Stomach (tissue), 9 donors: ENCODE measurements around the gene CAPN8. TPM values are rescaled to one million over a fixed set of nuclear protein-coding genes. Genes with fewer than 3 reads are reported as not detected.

Experiments used
- DNase-seq, 2 donors: peaks; one replicate each; pipeline versions ENCODE4 v3.0.0 to v3.0.0-alpha.2; 2013 to 2019
- H3K27ac ChIP-seq, 5 donors: fragments of 200-600 bp in 4 of 5; sonication (generic) in 4 of 5; one replicate each; pipeline ENCODE4 v1.5.1; 2013 to 2019; ENCODE audit warnings: mild to moderate bottlenecking in 1 of 5, moderate library complexity in 1 of 5
- H3K27me3 ChIP-seq, 3 donors: fragments of 200-600 bp; sonication (generic); one replicate each; pipeline ENCODE4 v1.5.1; 2017 to 2019; ENCODE audit warnings: mixed run types in 1 of 3
- H3K36me3 ChIP-seq, 4 donors: fragments of 200-600 bp; sonication (generic); 1 replicate in 3 of 4; 2 replicates in 1 of 4; pipeline ENCODE4 v1.5.1; 2016 to 2019
- H3K4me1 ChIP-seq, 4 donors: fragments of 200-600 bp; sonication (generic); one replicate each; pipeline ENCODE4 v1.5.1; 2016 to 2019
- H3K4me3 ChIP-seq, 4 donors: fragments of 200-600 bp; sonication (generic) in 3 of 4; one replicate each; pipeline ENCODE4 v1.5.1; 2016 to 2019; ENCODE audit warnings: mild to moderate bottlenecking in 1 of 4
- H3K9me3 ChIP-seq, 4 donors: fragments of 200-600 bp; sonication (generic); one replicate each; pipeline ENCODE4 v1.5.1; 2016 to 2019
- EP300 ChIP-seq: sonication (generic); formaldehyde crosslinking; IDR thresholded peaks from one replicate; pipeline ENCODE4 v1.6.1; 2017; ENCODE audit warnings: antibody characterized with exemption
- POLR2A ChIP-seq, 4 donors: fragments of 450-650 bp; IDR thresholded peaks; one replicate each; pipeline ENCODE4 v1.6.1; 2016; ENCODE audit warnings: antibody characterized with exemption in 4 of 4, control low read depth in 2 of 4, mild to moderate bottlenecking in 1 of 4, moderate library complexity in 1 of 4
- POLR2AphosphoS5 ChIP-seq, 3 donors: sonication (generic); formaldehyde crosslinking; IDR thresholded peaks; one replicate each; pipeline ENCODE4 v1.6.1; 2016; ENCODE audit warnings: antibody characterized with exemption in 3 of 3
- whole genome bisulfite sequencing, 5 donors: extraction: QIAGEN DNeasy Blood & Tissue Kit in 3 of 5; methylation state at CpG; one replicate each; pipeline versions ENCODE4 v1.1.5 to v1.1.7; 2013 to 2018; 5-methylcytosine and 5-hydroxymethylcytosine counted together
- intact Hi-C: fragments of 100-400 bp; cut with DNase I; formaldehyde crosslinking; loops from one replicate; pipeline ENCODE4 v1.15.1; 2023; ENCODE audit warnings: low total_unique reads
- polyA plus RNA-seq, 3 donors: library from polyadenylated mRNA; stranded (reverse); fragments of 200-250 nt; gene quantifications; one replicate each; pipeline ENCODE4 v1.2.3, GENCODE V29; 2013
- total RNA-seq, 5 donors: library from RNA; depleted of rRNA; stranded (reverse); fragments of >200 nt; gene quantifications; one replicate each; pipeline versions ENCODE4 v1.1.0 to v1.2.3, GENCODE V29; 2014 to 2016
- TF ChIP-seq, protein P1 (sequence below), 7 experiments: fragments of 450-650 bp in 4 of 7; fragments of 200-600 bp in 3 of 7; sonication (generic) in 3 of 7; IDR thresholded peaks; one replicate each; pipeline ENCODE4 v1.5.1; 2016 to 2019; ENCODE audit warnings: antibody characterized with exemption in 7 of 7, control low read depth in 2 of 7, mild to moderate bottlenecking in 1 of 7
- donor health status: healthy with polysubstance abuse.
- donor health status: Bipolar disorder and iron deficiency.
- donor health status: healthy.

Gene CAPN8
- total and polyA plus RNA-seq, 8 donors = 28.3 to 581 (median 134) TPM

DNA sequence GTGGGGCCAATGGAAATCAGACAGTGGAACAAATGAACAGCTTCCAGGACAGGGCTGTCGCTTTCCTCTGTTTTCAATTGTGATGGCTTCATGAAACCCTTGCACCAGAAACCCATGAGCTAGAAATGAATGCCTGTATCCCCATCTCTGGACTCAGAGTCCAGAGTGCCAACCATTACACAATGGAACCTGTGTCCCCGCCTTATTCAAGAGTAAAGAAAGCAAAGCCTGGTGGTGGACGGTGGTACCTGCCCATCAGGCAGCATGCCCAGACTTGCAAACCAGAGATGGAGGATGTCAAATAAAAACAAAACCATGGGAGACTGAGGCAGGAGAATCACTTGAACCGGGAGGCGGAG lies 42.5 kb upstream of the CAPN8 start:
- 25 to 51% (median 38%) methylated on average over 5 of the region's 5 CpGs for WGBS, 5 donors

DNA sequence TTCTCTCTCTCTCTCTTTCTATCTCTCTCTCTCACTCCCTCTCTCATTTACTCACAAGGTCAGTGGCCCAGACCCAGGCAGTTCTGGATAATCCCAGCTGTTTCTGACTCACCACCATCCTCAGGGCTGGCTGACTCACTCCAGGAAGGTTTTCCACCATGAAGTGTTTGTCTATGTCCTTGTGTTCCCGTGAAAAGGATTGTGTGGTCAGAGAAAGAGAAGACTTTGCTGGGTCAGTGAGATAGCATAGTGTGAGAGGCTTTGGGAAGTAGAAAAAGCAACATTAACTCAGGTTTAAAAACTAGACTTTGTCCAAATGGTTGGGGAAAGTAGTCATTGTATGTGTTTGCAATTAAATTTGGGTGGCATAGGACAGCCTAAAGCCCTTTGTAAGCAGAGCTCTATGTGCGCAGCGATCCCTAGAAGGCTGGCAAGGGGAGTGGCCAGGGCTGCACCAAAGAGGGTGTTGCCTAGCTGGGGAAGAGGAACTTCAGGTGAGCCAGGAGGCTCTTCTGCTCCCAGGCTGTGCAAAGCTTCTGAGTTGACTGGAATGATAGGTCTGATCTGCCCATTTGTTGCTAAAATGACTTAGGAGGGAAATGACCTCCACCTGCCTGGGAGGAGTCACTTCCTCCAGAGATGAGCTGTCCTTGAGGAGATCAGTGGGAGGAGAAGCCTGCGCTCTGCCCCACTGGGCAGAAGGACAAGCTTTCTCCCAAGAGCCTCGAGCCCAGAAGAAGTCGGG lies 41.9 kb upstream of the CAPN8 start:
- H3K4me1 ChIP-seq = peaks cover 39 to 78% (median 70%) of the 10 kb centered on the region in 4 donors
- H3K4me3 ChIP-seq = no peak overlapping the region
- intact Hi-C loops = no loop called here
- H3K9me3 ChIP-seq = no peaks in the 10 kb centered on the region
- WGBS, 5 donors = 15 to 49% (median 22%) methylated on average over 6 of the region's 6 CpGs
- no peaks in the 10 kb centered on the region for H3K27me3 ChIP-seq
- TF ChIP-seq POLR2AphosphoS5 (IDR thresholded peaks at IDR 0.05) (peak; percentile 9 to 87 (median 74)), EP300 (no peak)
- TF ChIP-seq, protein P1, sequence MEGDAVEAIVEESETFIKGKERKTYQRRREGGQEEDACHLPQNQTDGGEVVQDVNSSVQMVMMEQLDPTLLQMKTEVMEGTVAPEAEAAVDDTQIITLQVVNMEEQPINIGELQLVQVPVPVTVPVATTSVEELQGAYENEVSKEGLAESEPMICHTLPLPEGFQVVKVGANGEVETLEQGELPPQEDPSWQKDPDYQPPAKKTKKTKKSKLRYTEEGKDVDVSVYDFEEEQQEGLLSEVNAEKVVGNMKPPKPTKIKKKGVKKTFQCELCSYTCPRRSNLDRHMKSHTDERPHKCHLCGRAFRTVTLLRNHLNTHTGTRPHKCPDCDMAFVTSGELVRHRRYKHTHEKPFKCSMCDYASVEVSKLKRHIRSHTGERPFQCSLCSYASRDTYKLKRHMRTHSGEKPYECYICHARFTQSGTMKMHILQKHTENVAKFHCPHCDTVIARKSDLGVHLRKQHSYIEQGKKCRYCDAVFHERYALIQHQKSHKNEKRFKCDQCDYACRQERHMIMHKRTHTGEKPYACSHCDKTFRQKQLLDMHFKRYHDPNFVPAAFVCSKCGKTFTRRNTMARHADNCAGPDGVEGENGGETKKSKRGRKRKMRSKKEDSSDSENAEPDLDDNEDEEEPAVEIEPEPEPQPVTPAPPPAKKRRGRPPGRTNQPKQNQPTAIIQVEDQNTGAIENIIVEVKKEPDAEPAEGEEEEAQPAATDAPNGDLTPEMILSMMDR (IDR thresholded peaks at IDR 0.05) = no peak
- H3K36me3 ChIP-seq = no peaks in the 10 kb centered on the region
- DNase-seq = peak; percentile 72 to 86
- peak overlapping the region; percentile 77 to 93 (median 85) for H3K27ac ChIP-seq

More for the DNA sequence above, 42.5 kb upstream of the CAPN8 start:
- H3K36me3 ChIP-seq = no peaks in the 10 kb centered on the region
- intact Hi-C loops = no loop called here
- DNase-seq = peak; percentile 62 to 77
- H3K4me3 ChIP-seq = no peak overlapping the region
- no peaks in the 10 kb centered on the region for H3K27me3 ChIP-seq
- H3K27ac ChIP-seq = peak overlapping the region; percentile 77 to 93 (median 85)
- peaks cover 39 to 78% (median 70%) of the 10 kb centered on the region in 4 donors for H3K4me1 ChIP-seq
- TF ChIP-seq POLR2AphosphoS5 (IDR thresholded peaks at IDR 0.05) (peak in 1 of 3 donors; percentile 16), POLR2A (IDR thresholded peaks at IDR 0.05) (no peak)
- TF ChIP-seq, protein P1 (IDR thresholded peaks at IDR 0.05) = peak in 4 of 7 experiments; percentile 10 to 46 (median 31)
- no peaks in the 10 kb centered on the region for H3K9me3 ChIP-seq

DNA sequence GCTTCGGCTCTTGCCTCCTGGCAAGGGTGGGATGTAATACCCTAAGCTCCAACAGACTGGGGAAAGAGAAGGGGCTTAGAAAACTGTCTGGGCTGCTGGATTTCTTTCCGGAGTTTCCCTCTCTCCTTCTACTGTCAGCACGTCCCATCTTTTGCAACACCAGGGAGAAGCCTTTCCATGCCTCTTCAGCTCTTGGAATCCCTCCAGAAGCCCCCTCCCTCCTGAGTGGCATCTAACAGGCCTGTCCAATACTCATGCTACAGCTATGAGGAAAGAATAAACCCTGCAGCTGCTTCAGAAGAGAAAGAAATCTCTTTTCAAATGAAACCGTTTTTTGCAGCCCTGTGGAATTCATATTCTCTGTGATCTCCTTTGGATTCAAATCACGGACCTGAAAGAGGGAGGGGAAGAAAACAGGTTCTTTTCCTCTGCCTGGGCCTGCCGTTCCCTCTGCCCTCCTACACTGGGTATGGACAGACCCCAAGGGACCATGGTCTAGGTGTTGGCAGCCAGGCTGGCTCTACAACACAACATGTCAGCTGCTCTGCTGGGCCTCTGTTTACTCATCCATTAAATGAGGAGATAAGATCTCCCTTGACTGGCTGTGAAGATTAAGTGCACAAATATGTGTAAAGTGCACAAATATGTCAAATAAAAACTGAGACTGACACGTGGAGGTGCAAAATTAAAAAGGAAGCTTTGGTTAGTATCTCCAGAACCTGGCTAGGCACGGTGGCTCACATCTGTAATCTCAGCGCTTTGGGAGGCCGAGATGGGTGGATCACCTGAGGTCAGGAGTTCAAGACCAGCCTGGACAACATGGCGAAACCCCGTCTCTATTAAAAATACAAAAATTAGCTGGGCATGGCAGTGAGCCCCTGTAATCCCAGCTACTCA lies 40.8 kb upstream of the CAPN8 start:
- TF ChIP-seq POLR2A (IDR thresholded peaks at IDR 0.05) = no peak
- no peak for TF ChIP-seq POLR2AphosphoS5 (IDR thresholded peaks at IDR 0.05)
- TF ChIP-seq, protein P1 (IDR thresholded peaks at IDR 0.05) = no peak
- TF ChIP-seq EP300 = no peak
- intact Hi-C loops = no loop called here
- 34 to 46% (median 36%) methylated on average over 12 of the region's 12 CpGs for WGBS, 5 donors
- no peaks in the 10 kb centered on the region for H3K36me3 ChIP-seq
- H3K4me1 ChIP-seq = peaks cover 38 to 71% (median 62%) of the 10 kb centered on the region in 4 donors
- peak; percentile 56 to 85 for DNase-seq
- peak overlapping the region; percentile 77 to 93 (median 85) for H3K27ac ChIP-seq
- H3K27me3 ChIP-seq = no peaks in the 10 kb centered on the region
- H3K9me3 ChIP-seq = no peaks in the 10 kb centered on the region
- no peak overlapping the region for H3K4me3 ChIP-seq
